Epidermal melanocyte (primary cell): ENCODE data around the gene GTF3C1.
A peak's percentile ranks its signal among the peaks of the same experiment; 100 is the strongest.

Experiments used
- DNase-seq: peaks from one replicate; pipeline ENCODE4 v3.0.0; 2011; ENCODE audit warnings: low spot score; ENCODE audit not compliant: insufficient read length

GTF3C1 gene

DNA sequence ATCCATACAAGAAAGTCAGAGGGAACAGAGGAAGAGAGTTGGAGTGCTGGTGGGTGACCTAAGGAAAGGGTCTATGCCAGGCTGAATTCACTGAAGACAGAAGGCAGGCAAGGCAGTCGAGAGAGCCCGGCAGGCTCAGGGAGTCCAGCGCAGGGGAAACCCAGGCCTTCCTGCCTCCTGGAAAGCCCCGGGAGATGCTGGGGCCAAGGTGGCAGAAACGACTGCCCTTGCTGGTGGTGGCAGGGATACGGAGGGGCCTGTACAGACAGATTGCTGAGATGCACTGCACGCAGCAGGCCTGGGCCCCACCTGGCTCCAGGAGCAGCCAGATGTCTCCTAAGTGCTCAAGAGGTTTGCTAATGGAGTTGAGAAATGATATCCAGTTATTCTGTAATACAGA is 59.8 kb downstream of the GTF3C1 start:
- DNase-seq: no peak

DNA sequence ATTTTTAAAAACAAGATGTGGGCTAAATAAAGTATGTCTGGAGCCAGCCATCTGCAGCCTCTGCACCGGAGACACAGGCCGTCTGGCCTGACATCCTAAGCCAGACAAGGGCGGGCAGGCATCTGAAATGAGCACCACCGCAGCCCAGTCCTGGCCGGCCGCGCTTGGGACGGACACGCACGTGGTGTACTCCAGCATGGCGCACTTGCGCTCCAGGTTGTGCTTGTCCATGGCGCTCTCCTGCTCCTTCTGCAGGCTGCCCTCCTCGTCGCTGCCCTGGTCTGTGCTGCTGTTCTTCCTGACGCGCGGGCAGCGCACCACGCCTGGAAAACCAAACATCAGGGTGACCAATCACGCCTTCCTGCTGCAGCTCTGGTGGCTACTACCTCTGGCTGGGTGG is 60.3 kb downstream of the GTF3C1 start:
- DNase-seq: no peak

DNA sequence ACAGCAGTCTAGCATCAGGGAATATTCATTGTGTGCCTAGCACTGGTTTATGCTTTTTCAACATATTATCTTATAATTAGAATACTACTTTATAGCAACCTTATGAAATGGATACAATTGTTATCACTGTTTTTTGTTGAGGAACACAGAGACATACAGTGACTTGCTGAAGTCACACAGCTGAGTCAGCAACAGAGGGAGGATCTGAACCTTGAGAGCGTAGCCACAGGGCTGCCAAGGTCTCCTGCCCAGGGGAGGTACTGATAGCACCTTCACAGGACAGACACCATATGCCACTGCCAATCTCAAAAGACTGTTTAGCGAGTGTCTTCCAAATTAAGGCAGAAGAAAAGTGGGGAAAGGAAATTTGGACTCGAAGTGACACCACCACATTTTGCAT is 63.0 kb downstream of the GTF3C1 start:
- DNase-seq: no peak

DNA sequence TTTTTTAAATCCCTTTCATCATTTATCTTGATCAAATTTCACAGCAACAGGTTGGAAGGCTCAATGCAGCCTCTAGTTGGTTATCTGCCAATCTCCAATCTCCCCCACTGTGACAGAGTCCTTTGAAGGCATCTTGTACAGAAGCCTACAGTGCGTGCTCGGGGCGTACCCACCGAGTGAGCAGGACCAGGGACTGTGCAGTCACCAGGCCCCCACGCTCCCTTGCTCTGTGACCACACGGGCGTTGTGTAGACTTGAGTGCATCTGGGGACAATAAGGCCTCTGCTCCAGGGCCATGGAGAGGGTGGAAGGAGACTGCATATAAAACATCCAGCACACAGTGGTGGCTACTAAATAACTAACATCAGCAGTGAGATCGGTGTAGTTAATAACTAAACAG is 63.4 kb downstream of the GTF3C1 start:
- DNase-seq: no peak

DNA sequence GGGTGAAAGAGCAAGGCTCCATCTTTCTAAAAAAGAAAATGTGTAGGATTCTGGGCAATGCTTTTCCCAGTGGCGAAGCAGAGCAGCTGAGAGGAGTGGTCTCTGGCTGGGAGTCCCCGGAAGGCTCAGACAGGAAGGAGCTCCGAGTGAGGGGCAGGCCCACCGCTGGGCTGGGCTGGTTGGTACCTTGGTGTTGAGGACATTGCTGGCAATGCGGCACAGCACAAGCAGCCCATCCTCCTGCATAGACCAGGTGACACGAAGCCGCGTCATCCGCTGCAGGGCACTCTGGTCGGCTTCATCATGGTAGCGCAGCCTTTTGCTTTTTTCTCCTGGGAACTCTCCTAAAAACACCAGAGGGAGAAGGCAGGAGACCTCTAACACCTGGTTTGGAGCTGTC is 63.9 kb downstream of the GTF3C1 start:
- DNase-seq: no peak

DNA sequence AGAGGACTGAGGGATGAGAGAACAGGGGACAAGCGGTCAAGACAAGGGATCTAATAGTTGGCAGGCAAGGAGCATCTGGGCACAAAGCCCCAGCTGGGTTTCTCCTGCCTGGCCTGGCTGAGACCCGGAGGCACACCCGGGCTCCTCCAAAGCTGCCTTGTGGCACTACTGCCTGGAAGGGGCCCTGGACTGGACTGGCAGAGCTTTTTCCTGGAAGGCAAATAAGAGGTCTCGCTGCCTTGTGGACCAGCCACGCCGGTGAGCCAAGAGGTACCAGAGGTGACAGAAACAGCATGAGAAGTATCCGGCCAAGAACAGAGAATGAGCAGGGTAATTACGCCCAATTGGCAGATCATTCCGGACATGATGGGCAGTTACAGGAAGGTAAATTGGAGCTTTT is 64.6 kb downstream of the GTF3C1 start:
- DNase-seq: no peak

DNA sequence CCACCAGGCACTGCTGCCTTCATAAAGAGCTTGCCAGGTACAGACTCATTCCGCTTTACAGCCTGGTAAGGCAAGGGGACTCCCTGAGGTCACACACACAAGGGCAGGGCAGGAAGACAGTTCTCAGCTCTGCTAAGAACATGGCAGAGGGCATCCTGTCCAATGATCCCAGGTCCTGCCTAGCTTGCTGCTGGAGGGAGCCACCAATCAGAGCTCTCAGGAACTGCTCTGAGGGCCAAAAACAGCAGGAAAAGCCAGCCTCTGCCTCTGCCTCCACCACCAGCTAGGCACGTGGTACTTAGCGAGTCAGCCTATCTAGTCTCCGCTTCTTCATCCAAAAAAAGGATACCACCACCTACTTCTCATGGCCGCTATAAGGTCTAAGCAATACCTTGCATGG is 66.1 kb downstream of the GTF3C1 start:
- no peak for DNase-seq

DNA sequence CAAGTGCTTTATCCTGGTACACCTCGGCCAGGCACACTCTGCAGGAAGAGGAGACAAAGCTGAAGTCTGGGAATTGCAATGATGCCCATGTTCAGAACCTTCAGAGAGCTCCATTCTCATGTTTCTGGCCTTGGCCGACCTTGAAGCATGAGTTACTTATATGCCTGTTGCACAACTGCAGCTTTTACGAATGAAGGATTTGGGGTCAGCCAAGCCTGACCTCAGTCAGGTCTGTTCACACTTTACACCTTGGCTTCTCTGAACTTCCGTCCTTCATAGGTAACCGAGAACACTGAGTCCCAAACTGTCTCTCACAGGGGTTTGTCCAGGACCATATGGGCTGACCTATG is 66.7 kb downstream of the GTF3C1 start:
- DNase-seq: no peak

DNA sequence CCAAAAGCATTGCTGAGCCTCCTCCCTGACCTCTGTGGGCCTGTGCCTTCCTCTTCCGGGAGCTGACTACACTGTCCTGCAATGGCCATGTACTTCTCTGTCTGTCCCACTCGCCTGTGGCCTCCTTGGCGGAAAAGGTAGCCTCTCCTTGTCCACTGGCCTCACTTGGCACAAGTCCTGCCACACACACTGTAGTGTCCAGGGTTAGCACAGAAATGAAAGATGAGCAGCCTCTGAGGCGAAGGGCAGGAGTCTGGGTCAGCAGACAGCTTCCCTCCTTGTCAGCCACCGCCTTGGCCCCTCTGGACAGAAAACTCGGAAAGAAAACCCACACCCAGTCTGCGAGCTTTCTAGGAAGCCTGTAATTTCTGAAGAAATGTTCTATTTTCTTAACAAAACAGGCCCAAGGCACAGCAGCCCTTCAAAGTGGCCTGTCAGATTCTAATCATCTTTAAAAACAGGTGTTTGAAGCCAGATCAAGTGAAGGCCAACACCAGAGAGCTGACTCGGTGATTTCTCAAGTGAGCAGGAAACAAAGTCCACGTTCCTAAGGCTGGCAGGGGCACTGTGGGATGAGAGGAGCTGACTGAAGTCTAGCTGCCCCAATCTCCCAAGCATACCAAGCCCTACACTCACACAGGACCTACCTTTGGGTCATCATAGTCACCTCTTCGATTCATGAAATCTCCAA is 67.2 kb downstream of the GTF3C1 start:
- DNase-seq: no peak

DNA sequence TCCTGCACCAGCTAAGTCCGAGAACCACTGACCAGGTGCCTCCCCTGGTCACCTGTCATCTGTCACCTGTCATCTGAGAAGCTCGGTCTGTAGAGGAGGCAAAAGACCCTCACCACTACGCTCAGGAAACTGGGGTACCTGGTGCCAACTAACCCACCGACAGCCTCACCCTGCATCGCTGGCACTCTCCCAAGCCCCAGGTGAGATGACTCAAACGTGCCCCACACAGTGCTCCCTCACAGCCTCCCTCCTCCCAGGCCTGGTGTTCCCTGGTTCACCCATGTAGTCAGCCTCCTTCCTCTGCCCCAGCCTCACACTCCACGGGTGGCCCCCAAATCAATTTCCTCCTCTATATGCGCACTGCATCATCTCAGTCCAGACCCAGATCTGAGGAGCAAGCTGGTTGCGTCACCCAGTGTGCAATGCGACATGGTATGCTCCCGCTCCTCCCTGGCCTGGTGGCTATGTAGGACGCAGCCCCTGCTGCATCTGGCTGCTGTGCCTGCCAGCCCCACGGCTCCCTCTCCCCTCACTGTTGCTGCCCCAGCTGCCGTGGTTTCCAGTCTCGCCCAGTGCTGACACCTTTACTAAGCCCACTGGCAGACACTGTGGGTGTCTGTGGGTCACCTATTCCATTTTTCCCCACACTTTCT is 68.3 kb downstream of the GTF3C1 start:
- DNase-seq: no peak

DNA sequence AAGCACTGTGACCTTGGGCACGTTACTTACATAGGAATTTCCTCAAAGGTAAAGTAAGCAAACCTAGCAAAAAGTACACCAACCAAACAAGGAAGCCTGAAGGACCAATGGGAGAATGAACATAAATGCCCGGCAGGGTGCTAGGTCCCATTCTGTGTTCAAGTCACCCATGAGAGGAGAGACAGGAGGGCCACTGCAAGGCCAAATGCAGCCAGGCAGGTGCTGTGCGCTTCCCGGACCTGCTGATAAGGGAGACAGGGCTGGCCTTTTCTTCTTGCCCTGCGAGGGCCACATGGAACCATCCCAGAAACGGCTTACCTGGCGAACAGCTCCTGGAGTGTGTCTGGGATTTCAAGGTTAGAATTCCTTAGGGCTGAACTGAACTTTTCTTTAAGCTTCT is 69.0 kb downstream of the GTF3C1 start:
- DNase-seq: no peak

DNA sequence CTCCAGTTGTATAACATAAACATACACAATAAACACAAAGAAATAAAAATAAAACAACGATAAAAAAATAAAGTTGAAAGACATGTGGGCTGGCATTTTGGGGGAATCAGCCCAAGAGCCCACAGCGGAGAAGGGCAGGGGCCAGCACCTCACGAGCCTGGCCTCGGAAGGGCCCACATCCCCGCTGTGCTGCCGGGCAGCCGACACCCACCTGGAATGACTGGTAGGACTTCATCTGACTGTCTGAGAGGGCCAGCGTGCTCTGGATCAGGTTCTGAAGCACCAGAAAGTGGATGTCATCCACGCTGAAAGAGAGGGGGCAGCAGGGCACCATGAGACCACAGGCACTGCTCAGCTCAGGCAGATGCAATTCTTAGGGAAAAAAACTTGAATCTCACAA is 73.5 kb downstream of the GTF3C1 start:
- DNase-seq: no peak

DNA sequence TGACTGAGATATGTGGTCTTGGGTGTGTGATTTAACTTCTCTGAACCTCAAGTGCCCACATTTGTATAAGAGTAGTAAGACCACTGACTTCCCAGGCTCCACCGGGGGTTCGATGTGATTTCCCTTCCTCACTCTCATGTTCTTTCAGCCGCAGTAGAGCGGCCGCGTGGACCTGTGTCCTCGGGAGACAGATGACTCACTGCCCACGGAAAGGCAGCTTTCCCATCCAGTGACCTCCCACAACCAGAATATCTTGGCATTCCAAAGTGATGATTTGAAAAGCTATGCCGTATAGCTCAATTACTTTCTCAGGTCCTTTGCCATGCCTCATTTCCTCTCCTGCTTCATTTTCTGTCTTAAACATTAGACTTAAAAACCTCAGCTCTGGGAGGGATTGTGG is 74.2 kb downstream of the GTF3C1 start:
- no peak for DNase-seq

DNA sequence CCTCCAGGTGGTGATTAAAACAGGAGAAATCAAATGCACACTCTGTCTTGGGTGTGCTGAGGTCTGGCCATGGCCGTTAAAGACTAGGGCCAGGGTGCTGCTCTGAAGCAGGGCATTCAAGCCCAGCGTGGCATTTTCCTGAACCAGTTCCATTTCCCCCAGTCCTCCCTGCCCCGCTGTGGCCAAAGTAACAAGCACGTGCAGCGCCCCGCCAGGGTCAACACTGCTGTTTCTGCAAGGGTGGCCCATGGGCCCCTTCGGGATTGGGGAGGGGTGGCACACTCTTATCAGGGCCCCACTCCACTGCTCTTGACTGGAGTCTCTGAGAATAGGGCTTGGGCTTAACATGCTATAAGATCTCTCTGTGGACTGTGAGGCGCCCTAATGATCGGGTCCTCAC is 74.8 kb downstream of the GTF3C1 start:
- no peak for DNase-seq

DNA sequence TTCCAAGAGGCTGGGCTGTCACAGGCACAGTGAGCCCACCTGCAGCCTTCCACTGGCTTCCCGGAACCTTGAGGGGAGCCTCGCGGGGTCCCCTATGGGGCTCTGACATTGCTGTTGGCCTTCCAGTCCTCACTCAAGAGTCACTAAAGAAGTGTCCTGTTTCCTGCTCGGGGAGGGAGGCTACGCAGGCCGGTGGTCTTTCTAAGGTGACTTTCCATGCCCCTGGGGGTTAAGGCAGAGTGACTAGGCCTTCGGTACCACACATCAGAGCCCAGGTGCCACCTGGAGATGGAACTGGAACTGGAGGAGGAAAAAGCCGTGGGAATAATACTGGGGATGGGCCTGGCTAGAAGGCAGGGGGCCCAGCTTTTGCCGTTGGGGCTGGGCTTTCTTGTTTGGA is 75.7 kb downstream of the GTF3C1 start:
- no peak for DNase-seq

DNA sequence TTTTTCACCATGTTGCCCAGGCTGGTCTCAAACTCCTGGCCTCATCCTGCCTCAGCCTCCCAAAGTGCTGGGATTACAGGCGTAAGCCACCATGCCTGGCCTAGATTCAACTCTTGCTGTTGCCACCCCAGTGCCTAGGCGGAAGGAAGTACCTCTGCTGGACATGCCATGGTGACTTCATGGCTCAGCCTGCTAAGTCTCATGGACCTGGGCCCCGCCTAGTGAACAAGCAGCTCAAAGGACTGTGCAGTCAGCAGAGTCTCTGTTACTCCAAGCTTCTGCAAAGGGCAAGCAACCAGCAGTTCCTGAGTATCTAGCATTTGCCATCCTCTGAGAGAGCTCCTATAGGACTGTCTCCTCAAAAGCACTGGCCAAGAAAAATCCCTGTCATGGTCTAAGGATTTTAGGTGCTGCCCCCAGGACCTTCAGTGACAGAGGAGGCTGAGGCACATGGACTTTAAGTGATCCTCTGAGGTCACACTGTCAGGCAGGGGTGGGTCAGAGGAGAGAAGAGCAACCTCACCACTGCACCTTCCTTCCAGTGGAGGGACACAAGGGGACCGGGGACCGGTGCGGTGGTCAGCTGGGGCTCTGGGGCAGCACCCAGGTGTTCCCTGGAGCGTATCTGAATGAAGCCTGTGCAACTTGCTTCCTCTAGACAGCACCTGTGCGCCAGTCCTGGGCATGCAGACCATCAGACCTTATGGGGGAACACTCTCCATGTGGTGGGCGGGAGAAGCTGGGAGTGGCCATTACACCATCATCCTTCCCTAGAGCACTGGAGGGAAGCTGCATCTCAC is 76.4 kb downstream of the GTF3C1 start:
- DNase-seq: no peak

DNA sequence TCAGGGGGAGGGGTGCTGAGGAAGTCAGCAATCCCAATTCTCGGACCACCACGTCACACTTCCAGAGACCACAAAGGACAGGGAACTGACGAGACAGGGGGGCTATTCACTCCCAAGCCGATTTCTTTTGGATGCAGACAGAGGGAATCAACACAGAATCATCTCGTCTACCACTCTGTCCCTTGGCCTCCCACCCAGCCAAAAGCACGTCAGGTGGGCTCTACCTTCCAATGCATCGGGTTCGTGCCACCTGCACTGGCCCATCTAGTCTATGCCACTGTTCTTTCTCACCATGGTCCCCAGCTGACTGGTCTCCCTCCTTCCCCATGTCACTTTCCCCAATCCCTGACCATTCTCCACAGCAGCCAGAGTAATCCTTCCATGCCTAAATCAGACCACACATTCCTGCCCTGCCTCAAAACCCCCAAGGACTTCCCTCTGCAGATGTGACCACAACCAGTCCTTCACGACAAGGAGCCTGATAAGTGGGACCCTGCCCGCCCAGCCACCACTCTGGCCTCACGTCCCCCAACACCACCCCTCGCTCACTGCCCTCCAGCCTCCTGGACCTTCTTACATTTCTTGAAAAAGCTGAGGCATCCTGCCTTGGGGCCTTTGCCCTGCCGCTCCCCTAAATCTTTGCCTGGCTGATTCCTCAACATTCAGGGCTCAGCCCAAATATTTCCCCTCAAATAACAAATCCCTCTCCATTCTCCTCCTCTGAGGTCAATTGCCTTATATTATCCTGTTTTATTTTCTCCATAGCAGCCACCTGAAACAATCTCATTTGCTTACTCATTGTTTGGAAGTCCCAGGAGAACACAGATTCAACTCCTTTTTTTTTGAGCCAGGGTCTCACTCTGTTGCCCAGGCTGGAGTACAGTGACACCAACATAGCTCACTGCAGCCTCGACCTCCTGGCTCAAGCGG is 77.4 kb downstream of the GTF3C1 start:
- no peak for DNase-seq

DNA sequence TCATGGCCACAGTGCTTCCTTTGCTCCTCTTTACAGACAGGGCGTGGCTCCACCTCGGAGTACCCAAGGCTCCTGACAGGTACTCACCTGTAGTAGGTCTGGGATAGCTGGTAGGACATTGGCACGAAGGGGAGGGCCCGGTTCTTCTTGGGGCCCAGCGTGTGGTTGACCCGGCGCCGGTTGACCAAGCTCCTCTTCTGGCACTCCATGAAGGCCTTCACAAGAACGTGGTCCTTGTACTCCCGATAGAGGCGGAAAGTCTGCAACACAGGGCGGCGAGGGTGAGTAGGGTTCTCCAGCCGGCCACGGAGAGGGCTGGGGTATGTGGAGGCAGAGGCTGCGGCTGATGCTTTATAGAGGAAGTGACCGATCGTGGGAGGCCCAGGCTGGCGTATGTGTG is 78.1 kb downstream of the GTF3C1 start:
- DNase-seq: no peak

DNA sequence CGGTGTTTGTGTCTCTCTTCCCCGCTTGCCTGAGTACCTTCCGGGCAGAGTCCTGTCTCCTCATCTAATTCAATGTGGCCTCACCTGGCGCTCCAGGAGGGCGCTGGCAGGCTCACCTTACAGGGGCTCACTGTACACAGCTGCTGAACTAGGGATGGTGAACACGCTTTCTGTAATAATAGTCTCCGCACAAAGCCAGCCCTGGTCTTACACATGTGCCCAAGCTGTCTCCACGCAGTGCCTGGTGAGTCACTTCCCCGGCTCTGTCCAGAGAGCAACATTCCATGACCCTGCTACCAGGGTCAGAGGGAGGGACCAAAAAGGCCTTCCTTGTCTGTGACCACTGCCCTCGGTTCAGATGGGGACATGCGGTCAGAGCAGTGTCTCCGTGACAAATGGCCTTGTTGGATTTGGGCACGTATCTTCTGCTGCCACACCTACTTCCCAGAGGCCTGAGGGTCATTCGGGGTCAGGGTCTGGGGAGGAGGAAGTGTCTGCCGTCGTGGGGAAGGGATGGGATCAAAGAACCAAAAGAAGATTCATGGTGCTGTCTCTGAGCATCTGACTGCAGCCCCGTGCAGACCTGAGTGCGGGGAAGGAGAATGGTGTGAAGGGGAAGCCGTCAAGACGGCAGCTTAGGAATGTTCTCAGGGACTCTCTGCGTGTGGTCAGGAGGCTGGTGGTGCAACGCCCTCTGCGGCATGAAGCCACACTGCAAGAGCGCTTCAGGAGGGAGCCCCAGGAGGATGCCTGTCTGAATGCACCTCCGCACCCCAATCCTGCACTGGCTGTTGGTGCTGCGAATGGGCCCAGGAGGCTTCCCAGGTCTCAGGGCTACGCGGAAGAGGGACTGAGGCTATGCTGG is 78.9 kb downstream of the GTF3C1 start:
- peak; percentile 66 for DNase-seq

DNA sequence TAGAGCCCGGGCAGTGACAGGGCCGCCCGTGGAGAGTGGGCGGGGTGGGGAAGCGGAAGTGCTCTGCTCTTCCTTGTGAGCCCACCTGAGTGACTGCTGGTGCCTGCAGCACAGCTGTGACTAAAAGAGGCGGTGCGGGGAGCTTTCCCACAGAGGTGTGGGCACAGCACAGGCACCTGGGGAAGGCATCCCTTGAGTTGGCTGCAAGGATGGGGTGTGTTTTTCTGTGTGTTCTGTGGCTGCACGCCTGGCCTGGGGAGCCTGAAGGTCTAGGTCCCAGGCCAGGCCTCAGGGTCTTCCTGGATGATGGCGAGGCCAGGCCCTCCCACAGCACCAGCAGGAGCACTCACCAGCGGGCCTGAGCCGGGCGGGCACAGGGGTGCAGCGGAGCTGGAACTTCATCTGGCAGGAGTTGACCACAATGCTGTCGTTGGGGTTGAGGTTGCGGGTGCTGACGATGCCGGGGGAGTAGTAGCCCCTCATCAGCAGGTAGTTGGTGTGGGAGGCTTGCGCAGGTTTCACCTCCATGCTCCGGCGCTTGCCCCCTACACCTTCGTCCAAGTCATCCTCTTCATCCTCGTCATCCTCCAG is 80.7 kb downstream of the GTF3C1 start:
- DNase-seq: no peak
